ENCODE results near the gene JARID2. TPM values are rescaled to one million over a fixed set of nuclear protein-coding genes. Genes with fewer than 3 reads are reported as not detected.

Gene JARID2
- total RNA-seq, 1 experiment from 2014 or later = 6.0 TPM

DNA sequence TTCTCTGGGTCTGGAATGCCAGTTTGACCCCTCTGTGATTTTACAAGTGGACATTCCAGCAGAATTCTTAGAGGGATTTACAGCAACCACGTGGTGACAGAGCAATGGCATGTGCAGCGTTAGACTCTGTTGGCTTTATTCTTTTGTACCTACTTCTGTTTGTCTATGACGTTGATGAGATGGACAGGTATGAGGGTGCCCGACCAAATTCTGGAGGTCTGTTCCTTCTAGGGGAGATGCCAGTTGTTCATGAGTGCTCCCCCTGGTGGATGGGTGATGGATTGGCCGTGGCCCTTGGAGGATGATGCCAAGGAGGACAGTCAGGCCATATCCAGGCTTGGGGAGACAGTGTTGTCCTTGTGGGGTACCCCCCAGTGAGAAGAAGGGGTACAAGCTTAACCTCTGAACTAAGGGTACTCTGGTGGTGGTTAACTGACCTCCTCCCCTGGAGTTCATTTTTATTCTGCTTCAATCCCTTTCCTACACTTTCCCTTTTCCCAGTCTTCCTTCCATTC lies 218.4 kb downstream of the JARID2 start:
- TF ChIP-seq TCF7L2 (IDR thresholded peaks at IDR 0.05; ENCODE audit: low read depth, low read length) = no peak
- TF ChIP-seq CTCF (IDR thresholded peaks at IDR 0.05) = peak; percentile 84
- TF ChIP-seq SIN3A (IDR thresholded peaks at IDR 0.05; ENCODE audit: borderline replicate concordance, insufficient read depth, low read depth, low read length) = no peak
- TF ChIP-seq POLR2AphosphoS5 (IDR thresholded peaks at IDR 0.05; ENCODE audit: low read depth, low read length) = no peak
- TF ChIP-seq, protein P1, sequence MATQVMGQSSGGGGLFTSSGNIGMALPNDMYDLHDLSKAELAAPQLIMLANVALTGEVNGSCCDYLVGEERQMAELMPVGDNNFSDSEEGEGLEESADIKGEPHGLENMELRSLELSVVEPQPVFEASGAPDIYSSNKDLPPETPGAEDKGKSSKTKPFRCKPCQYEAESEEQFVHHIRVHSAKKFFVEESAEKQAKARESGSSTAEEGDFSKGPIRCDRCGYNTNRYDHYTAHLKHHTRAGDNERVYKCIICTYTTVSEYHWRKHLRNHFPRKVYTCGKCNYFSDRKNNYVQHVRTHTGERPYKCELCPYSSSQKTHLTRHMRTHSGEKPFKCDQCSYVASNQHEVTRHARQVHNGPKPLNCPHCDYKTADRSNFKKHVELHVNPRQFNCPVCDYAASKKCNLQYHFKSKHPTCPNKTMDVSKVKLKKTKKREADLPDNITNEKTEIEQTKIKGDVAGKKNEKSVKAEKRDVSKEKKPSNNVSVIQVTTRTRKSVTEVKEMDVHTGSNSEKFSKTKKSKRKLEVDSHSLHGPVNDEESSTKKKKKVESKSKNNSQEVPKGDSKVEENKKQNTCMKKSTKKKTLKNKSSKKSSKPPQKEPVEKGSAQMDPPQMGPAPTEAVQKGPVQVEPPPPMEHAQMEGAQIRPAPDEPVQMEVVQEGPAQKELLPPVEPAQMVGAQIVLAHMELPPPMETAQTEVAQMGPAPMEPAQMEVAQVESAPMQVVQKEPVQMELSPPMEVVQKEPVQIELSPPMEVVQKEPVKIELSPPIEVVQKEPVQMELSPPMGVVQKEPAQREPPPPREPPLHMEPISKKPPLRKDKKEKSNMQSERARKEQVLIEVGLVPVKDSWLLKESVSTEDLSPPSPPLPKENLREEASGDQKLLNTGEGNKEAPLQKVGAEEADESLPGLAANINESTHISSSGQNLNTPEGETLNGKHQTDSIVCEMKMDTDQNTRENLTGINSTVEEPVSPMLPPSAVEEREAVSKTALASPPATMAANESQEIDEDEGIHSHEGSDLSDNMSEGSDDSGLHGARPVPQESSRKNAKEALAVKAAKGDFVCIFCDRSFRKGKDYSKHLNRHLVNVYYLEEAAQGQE (IDR thresholded peaks at IDR 0.05; ENCODE audit: insufficient read depth in 1 of 2, low read depth in 2 of 2, low read length in 1 of 2) = no peak
- BruUV-seq (replicated peaks) = no TSS peak
- Histone ChIP-seq H3K27me3 (ENCODE audit: control insufficient read depth, insufficient read depth, low read length) (no peaks in the 10 kb centered on the region), H3K27ac (ENCODE audit: low read length) (no peak overlapping the region), H3K9me3 (ENCODE audit: control insufficient read depth, insufficient read depth, low read depth, low read length) (no peaks in the 10 kb centered on the region), H3K4me1 (ENCODE audit: control insufficient read depth, insufficient read depth, low read length) (no peaks in the 10 kb centered on the region), H3K36me3 (ENCODE audit: control insufficient read depth, insufficient read depth, low read length) (no peaks in the 10 kb centered on the region), H3K4me3 (ENCODE audit: low read depth in 2 of 2, low read length in 2 of 2) (no peak overlapping the region)
- ATAC-seq (0 out of 2 replicates have a peak, but pooled peaks have one; percentile 62), DNase-seq (ENCODE audit: low read depth, low spot score) (peak; percentile 25)
- ChIA-PET CTCF (no interaction called here), POLR2A (no interaction called here)
- in situ Hi-C loops (cut with HindIII; ENCODE audit: low pct_unique_long_range_greater_than_20kb, low sequenced_read_pairs) (no loop called here), intact Hi-C loops (cut with micrococcal nuclease; ENCODE audit: unreplicated experiment) (no loop called here)

- ATAC-seq (no peak), DNase-seq (ENCODE audit: low read depth, low spot score) (no peak)
- CTCF ChIA-PET = no interaction called here
- POLR2A ChIA-PET = no interaction called here
- in situ Hi-C loops (cut with HindIII; ENCODE audit: low pct_unique_long_range_greater_than_20kb, low sequenced_read_pairs) = no loop called here
- TF ChIP-seq TCF7L2 (IDR thresholded peaks at IDR 0.05; ENCODE audit: low read depth, low read length) = no peak
- TF ChIP-seq POLR2AphosphoS5 (IDR thresholded peaks at IDR 0.05; ENCODE audit: low read depth, low read length) = no peak
- TF ChIP-seq, protein P1 (IDR thresholded peaks at IDR 0.05; ENCODE audit: insufficient read depth in 1 of 2, low read depth in 2 of 2, low read length in 1 of 2) = no peak
- H3K4me3 ChIP-seq (ENCODE audit: low read depth in 2 of 2, low read length in 2 of 2) = no peak overlapping the region
- H3K27me3 ChIP-seq (ENCODE audit: control insufficient read depth, insufficient read depth, low read length) = no peaks in the 10 kb centered on the region
- no peaks in the 10 kb centered on the region for H3K9me3 ChIP-seq (ENCODE audit: control insufficient read depth, insufficient read depth, low read depth, low read length)
- H3K27ac ChIP-seq (ENCODE audit: low read length) = no peak overlapping the region
- no peaks in the 10 kb centered on the region for H3K36me3 ChIP-seq (ENCODE audit: control insufficient read depth, insufficient read depth, low read length)
- intact Hi-C loops (cut with micrococcal nuclease; ENCODE audit: unreplicated experiment) = no loop called here
- no peaks in the 10 kb centered on the region for H3K4me1 ChIP-seq (ENCODE audit: control insufficient read depth, insufficient read depth, low read length)
- no TSS peak for BruUV-seq (replicated peaks)
Observed at GRCh38 chr6:15465212-15465611, 219.3 kb downstream of the JARID2 start.
